Sigmoid colon (tissue), 7 donors: Measurements from ENCODE around the gene CAMTA1. TPM values are rescaled to one million over a fixed set of nuclear protein-coding genes. Genes with fewer than 3 reads are reported as not detected.

Experiments used
- DNase-seq: peaks from one replicate; pipeline ENCODE4 v3.0.0-alpha.2; 2019
- H3K27ac ChIP-seq, 4 donors: fragments of 200-600 bp; sonication (generic); one replicate each; pipeline ENCODE4 v1.5.1; 2016 to 2019; ENCODE audit warnings: mild to moderate bottlenecking in 1 of 4
- H3K27me3 ChIP-seq, 3 donors: fragments of 200-600 bp; sonication (generic); one replicate each; pipeline ENCODE4 v1.5.1; 2019; ENCODE audit warnings: mild to moderate bottlenecking in 1 of 3
- H3K36me3 ChIP-seq, 4 donors: fragments of 200-600 bp; sonication (generic); one replicate each; pipeline ENCODE4 v1.5.1; 2016 to 2019
- H3K4me1 ChIP-seq, 4 donors: fragments of 200-600 bp; sonication (generic); one replicate each; pipeline ENCODE4 v1.5.1; 2017 to 2019
- H3K4me3 ChIP-seq, 4 donors: fragments of 200-600 bp; sonication (generic); one replicate each; pipeline ENCODE4 v1.5.1; 2017 to 2019; ENCODE audit warnings: mild to moderate bottlenecking in 2 of 4, moderate library complexity in 1 of 4
- H3K9me3 ChIP-seq, 4 donors: fragments of 200-600 bp in 3 of 4; sonication (generic) in 3 of 4; one replicate each; pipeline versions ENCODE4 v1.5.1 to v1.6.1; 2013 to 2019
- CTCF ChIP-seq, 4 experiments: fragments of 450-650 bp in 3 of 4; fragments of 200-600 bp in 1 of 4; IDR thresholded peaks; one replicate each; pipeline ENCODE4 v1.5.1; 2016 to 2019; ENCODE audit warnings: antibody characterized with exemption in 4 of 4, mild to moderate bottlenecking in 3 of 4, moderate library complexity in 2 of 4
- EP300 ChIP-seq, 4 donors: sonication (generic); formaldehyde crosslinking; IDR thresholded peaks; one replicate each; pipeline ENCODE4 v1.6.1; 2017; ENCODE audit warnings: antibody characterized with exemption in 4 of 4
- POLR2A ChIP-seq, 2 donors: fragments of 450-650 bp; IDR thresholded peaks; one replicate each; pipeline ENCODE4 v1.6.1; 2016; ENCODE audit warnings: antibody characterized with exemption in 2 of 2, mild to moderate bottlenecking in 2 of 2, moderate library complexity in 2 of 2
- POLR2AphosphoS5 ChIP-seq, 4 donors: sonication (generic); formaldehyde crosslinking; IDR thresholded peaks; one replicate each; pipeline ENCODE4 v1.6.1; 2017; ENCODE audit warnings: antibody characterized with exemption in 4 of 4
- WGBS, 2 donors: extraction: QIAGEN DNeasy Blood & Tissue Kit; methylation state at CpG; one replicate each; pipeline ENCODE4 v1.1.7; 2013; 5-methylcytosine and 5-hydroxymethylcytosine counted together
- intact Hi-C: fragments of 100-400 bp; cut with DNase I; formaldehyde crosslinking; loops from one replicate; pipeline ENCODE4 v1.15.1; 2023
- polyA plus RNA-seq, 3 donors: library from polyadenylated mRNA; stranded (reverse); fragments of 200-250 nt; gene quantifications; one replicate each; pipeline ENCODE4 v1.2.3, GENCODE V29; 2013
- total RNA-seq, 4 donors: library from RNA; depleted of rRNA; stranded (reverse); fragments of >200 nt; gene quantifications; one replicate each; pipeline ENCODE4 v1.1.0, GENCODE V29; 2016
- donor health status: healthy with polysubstance abuse.
- donor health status: Bipolar disorder and iron deficiency.
- donor health status: healthy.

The CAMTA1 gene
- total and polyA plus RNA-seq, 7 donors = 97.9 to 196 (median 177) TPM

- Histone ChIP-seq H3K27ac (no peak overlapping the region), H3K4me3 (no peak overlapping the region), H3K27me3 (peaks cover 0 to 18% (median 0%) of the 10 kb centered on the region in 3 donors), H3K4me1 (no peaks in the 10 kb centered on the region), H3K36me3 (no peaks in the 10 kb centered on the region), H3K9me3 (no peaks in the 10 kb centered on the region)
- DNase-seq = peak; percentile 43
- intact Hi-C loops = no loop called here
- TF ChIP-seq POLR2A (IDR thresholded peaks at IDR 0.05) (no peak), CTCF (IDR thresholded peaks at IDR 0.05) (no peak), POLR2AphosphoS5 (IDR thresholded peaks at IDR 0.05) (no peak), EP300 (IDR thresholded peaks at IDR 0.05) (no peak)
- WGBS, 2 donors = 74 to 84% methylated on average over 9 of the region's 9 CpGs
Observed at GRCh38 chr1:7611421-7612010, 826.3 kb downstream of the CAMTA1 start.

GRCh38 chr1:7613106-7613850 is 828.0 kb downstream of the CAMTA1 start:
- Histone ChIP-seq H3K4me3 (no peak overlapping the region), H3K36me3 (no peaks in the 10 kb centered on the region), H3K27me3 (peaks cover 0 to 13% (median 0%) of the 10 kb centered on the region in 3 donors), H3K9me3 (no peaks in the 10 kb centered on the region), H3K27ac (no peak overlapping the region), H3K4me1 (no peaks in the 10 kb centered on the region)
- WGBS, 2 donors = 81 to 82% methylated on average over 18 of the region's 18 CpGs
- intact Hi-C loops = no loop called here
- TF ChIP-seq POLR2A (IDR thresholded peaks at IDR 0.05) = no peak
- no peak for TF ChIP-seq EP300 (IDR thresholded peaks at IDR 0.05)
- no peak for TF ChIP-seq POLR2AphosphoS5 (IDR thresholded peaks at IDR 0.05)
- TF ChIP-seq CTCF (IDR thresholded peaks at IDR 0.05) = no peak
- peak; percentile 43 for DNase-seq

GRCh38 chr1:7613851-7614205 is 828.6 kb downstream of the CAMTA1 start:
- Histone ChIP-seq H3K4me1 (no peaks in the 10 kb centered on the region), H3K36me3 (no peaks in the 10 kb centered on the region), H3K27ac (no peak overlapping the region), H3K4me3 (no peak overlapping the region), H3K9me3 (no peaks in the 10 kb centered on the region), H3K27me3 (peaks cover 0 to 13% (median 0%) of the 10 kb centered on the region in 3 donors)
- peak; percentile 32 for DNase-seq
- intact Hi-C loops = no loop called here
- TF ChIP-seq EP300 (IDR thresholded peaks at IDR 0.05) (no peak), POLR2A (IDR thresholded peaks at IDR 0.05) (no peak)
- 85 to 86% methylated on average over 4 of the region's 4 CpGs for WGBS, 2 donors

GRCh38 chr1:7614576-7615074 is 829.4 kb downstream of the CAMTA1 start:
- H3K4me1 ChIP-seq = no peaks in the 10 kb centered on the region
- TF ChIP-seq POLR2A (IDR thresholded peaks at IDR 0.05) (no peak), EP300 (IDR thresholded peaks at IDR 0.05) (no peak), POLR2AphosphoS5 (IDR thresholded peaks at IDR 0.05) (no peak), CTCF (IDR thresholded peaks at IDR 0.05) (no peak)
- peak; percentile 43 for DNase-seq
- intact Hi-C loops = no loop called here
- no peak overlapping the region for H3K27ac ChIP-seq
- WGBS, 2 donors = 54 to 60% methylated on average over 9 of the region's 9 CpGs
- no peaks in the 10 kb centered on the region for H3K9me3 ChIP-seq
- H3K27me3 ChIP-seq = peaks cover 0 to 13% (median 0%) of the 10 kb centered on the region in 3 donors
- H3K4me3 ChIP-seq = no peak overlapping the region
- no peaks in the 10 kb centered on the region for H3K36me3 ChIP-seq

- intact Hi-C loops = no loop called here
- peak; percentile 28 for DNase-seq
- Histone ChIP-seq H3K4me1 (no peaks in the 10 kb centered on the region), H3K9me3 (no peaks in the 10 kb centered on the region), H3K4me3 (no peak overlapping the region), H3K27me3 (peaks cover 0 to 13% (median 0%) of the 10 kb centered on the region in 3 donors), H3K27ac (no peak overlapping the region), H3K36me3 (no peaks in the 10 kb centered on the region)
- TF ChIP-seq CTCF (IDR thresholded peaks at IDR 0.05) (no peak), POLR2AphosphoS5 (IDR thresholded peaks at IDR 0.05) (no peak), POLR2A (IDR thresholded peaks at IDR 0.05) (no peak), EP300 (IDR thresholded peaks at IDR 0.05) (no peak)
- WGBS, 2 donors = 73 to 76% methylated on average over 5 of the region's 5 CpGs
Observed at GRCh38 chr1:7615138-7615537, 829.9 kb downstream of the CAMTA1 start.
